Germinal center (tissue), 1 donor: Measurements from ENCODE around the gene IRF9.

Source experiments
- DNase-seq: peaks from one replicate; pipeline ENCODE4 v3.0.0; 2012; ENCODE audit warnings: mixed read lengths, low spot score

The IRF9 gene

GRCh38 chr14:24147761-24148428 is 13.2 kb upstream of the IRF9 start:
- no peak for DNase-seq

- no peak for DNase-seq
These were observed 11.6 kb upstream of the IRF9 start for GRCh38 chr14:24149302-24149969.

GRCh38 chr14:24150061-24150460 is 11.0 kb upstream of the IRF9 start:
- DNase-seq, result no peak

- no peak for DNase-seq
These were observed 10.5 kb upstream of the IRF9 start for GRCh38 chr14:24150567-24150966.

GRCh38 chr14:24150993-24151392 is 10.1 kb upstream of the IRF9 start:
- DNase-seq, result no peak

- DNase-seq, result no peak
These were observed 9.5 kb upstream of the IRF9 start for GRCh38 chr14:24151404-24152080.

GRCh38 chr14:24155100-24155499 is 6.0 kb upstream of the IRF9 start:
- no peak for DNase-seq

- no peak for DNase-seq
These were observed 4.2 kb upstream of the IRF9 start for GRCh38 chr14:24156840-24157239.

GRCh38 chr14:24157331-24157730 is 3.7 kb upstream of the IRF9 start:
- no peak for DNase-seq

GRCh38 chr14:24159777-24160498 is 1.1 kb upstream of the IRF9 start:
- no peak for DNase-seq

GRCh38 chr14:24160499-24160849 is 591 bp upstream of the IRF9 start:
- no peak for DNase-seq

GRCh38 chr14:24162093-24162492 is 1.0 kb downstream of the IRF9 start:
- DNase-seq, result no peak

GRCh38 chr14:24164518-24164991 is 3.5 kb downstream of the IRF9 start:
- no peak for DNase-seq

GRCh38 chr14:24165785-24166184 is 4.7 kb downstream of the IRF9 start:
- no peak for DNase-seq

- DNase-seq, result no peak
These were observed 6.5 kb downstream of the IRF9 start for GRCh38 chr14:24167469-24168114.

- peak; percentile 96 for DNase-seq
These were observed 10.6 kb downstream of the IRF9 start, which contains the start of gene REC8 for GRCh38 chr14:24171422-24172260. REC8 (plus strand) TSS chr14:24172080; CDS start chr14:24172553, 473 bp downstream.

- DNase-seq, result no peak
These were observed 11.3 kb downstream of the IRF9 start for GRCh38 chr14:24172261-24172860.

- no peak for DNase-seq
These were observed 11.8 kb downstream of the IRF9 start for GRCh38 chr14:24172871-24173281.

- DNase-seq, result no peak
These were observed 15.5 kb downstream of the IRF9 start for GRCh38 chr14:24176599-24176998.

- no peak for DNase-seq
These were observed 16.2 kb downstream of the IRF9 start for GRCh38 chr14:24177041-24177825.
